ENCODE results near the gene UST. TPM values are rescaled to one million over a fixed set of nuclear protein-coding genes. Genes with fewer than 3 reads are reported as not detected.

UST gene
- total RNA-seq, 1 donor from 2014 or later: 33.3 TPM

DNA sequence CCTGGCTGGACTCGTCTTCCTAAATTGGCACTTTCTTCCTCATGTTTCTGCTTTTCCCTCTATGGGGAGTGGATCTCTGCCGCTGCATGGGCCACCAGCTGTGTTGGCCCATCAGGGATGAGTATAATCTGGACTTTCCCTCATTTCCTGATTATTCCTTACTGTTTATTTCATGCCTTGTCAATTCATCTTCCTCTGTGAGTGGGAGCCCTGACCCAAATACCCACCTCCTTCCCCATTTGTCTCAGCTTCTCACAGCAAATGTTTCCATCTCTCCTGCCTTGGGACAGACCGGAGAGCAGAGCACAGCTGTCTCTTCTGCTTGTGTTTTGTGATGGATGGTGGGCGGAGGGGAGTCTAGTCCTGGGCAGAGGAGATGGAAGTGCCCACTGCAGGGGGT is 212.7 kb downstream of the UST start:
- peaks cover 9% of the 10 kb centered on the region for H3K9me3 Mint-ChIP-seq
- Histone ChIP-seq H3F3A (ENCODE audit: low read depth) (no peaks in the 10 kb centered on the region), H3K9me3 (ENCODE audit: low read depth) (no peaks in the 10 kb centered on the region), H3K4me3 (no peak overlapping the region), H3K27ac (no peak overlapping the region), H3K4me2 (no peak overlapping the region), H4K20me1 (ENCODE audit: low read depth) (no peaks in the 10 kb centered on the region), H3K4me1 (peaks cover 11% of the 10 kb centered on the region), H3K36me3 (no peaks in the 10 kb centered on the region), H3K9ac (no peak overlapping the region), H3K27me3 (no peaks in the 10 kb centered on the region), H3K79me2 (ENCODE audit: low read depth) (no peaks in the 10 kb centered on the region), H2AFZ (replicated peaks) (no peak overlapping the region)
- no peaks in the 10 kb centered on the region for H3K27me3 Mint-ChIP-seq (ENCODE audit: insufficient read depth, low read depth)
- peaks cover 42% of the 10 kb centered on the region for H3K36me3 Mint-ChIP-seq
- H3K4me3 Mint-ChIP-seq: no peak overlapping the region
- no peak for TF ChIP-seq EZH2phosphoT487 (IDR thresholded peaks at IDR 0.05)
- TF ChIP-seq, protein P1, sequence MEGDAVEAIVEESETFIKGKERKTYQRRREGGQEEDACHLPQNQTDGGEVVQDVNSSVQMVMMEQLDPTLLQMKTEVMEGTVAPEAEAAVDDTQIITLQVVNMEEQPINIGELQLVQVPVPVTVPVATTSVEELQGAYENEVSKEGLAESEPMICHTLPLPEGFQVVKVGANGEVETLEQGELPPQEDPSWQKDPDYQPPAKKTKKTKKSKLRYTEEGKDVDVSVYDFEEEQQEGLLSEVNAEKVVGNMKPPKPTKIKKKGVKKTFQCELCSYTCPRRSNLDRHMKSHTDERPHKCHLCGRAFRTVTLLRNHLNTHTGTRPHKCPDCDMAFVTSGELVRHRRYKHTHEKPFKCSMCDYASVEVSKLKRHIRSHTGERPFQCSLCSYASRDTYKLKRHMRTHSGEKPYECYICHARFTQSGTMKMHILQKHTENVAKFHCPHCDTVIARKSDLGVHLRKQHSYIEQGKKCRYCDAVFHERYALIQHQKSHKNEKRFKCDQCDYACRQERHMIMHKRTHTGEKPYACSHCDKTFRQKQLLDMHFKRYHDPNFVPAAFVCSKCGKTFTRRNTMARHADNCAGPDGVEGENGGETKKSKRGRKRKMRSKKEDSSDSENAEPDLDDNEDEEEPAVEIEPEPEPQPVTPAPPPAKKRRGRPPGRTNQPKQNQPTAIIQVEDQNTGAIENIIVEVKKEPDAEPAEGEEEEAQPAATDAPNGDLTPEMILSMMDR (IDR thresholded peaks at IDR 0.05): no peak
- no peak for TF ChIP-seq EZH2 (IDR thresholded peaks at IDR 0.05)
- DNase-seq (ENCODE audit: low spot score): no peak
- H3K4me1 Mint-ChIP-seq: peaks cover 36% of the 10 kb centered on the region
- peak overlapping the region; percentile 80 for H3K27ac Mint-ChIP-seq

GRCh38 chr6:148962854-148963515 is 216.2 kb downstream of the UST start:
- Mint-ChIP-seq H3K27ac (peak overlapping the region; percentile 94), H3K36me3 (peaks cover 32% of the 10 kb centered on the region), H3K4me1 (peaks cover 46% of the 10 kb centered on the region), H3K9me3 (no peaks in the 10 kb centered on the region), H3K27me3 (ENCODE audit: insufficient read depth, low read depth) (no peaks in the 10 kb centered on the region), H3K4me3 (no peak overlapping the region)
- Histone ChIP-seq H3K4me3 (no peak overlapping the region), H3K36me3 (no peaks in the 10 kb centered on the region), H2AFZ (replicated peaks) (no peak overlapping the region), H3K79me2 (ENCODE audit: low read depth) (peaks cover 10% of the 10 kb centered on the region), H3K4me2 (no peak overlapping the region), H3K9me3 (ENCODE audit: low read depth) (no peaks in the 10 kb centered on the region), H3K27me3 (no peaks in the 10 kb centered on the region), H3K4me1 (peaks cover 23% of the 10 kb centered on the region), H4K20me1 (ENCODE audit: low read depth) (no peaks in the 10 kb centered on the region), H3K27ac (no peak overlapping the region), H3K9ac (no peak overlapping the region), H3F3A (ENCODE audit: low read depth) (peaks cover 15% of the 10 kb centered on the region)
- DNase-seq (ENCODE audit: low spot score): peak; percentile 28
- no peak for TF ChIP-seq EZH2 (IDR thresholded peaks at IDR 0.05)
- TF ChIP-seq, protein P1 (IDR thresholded peaks at IDR 0.05): no peak
- TF ChIP-seq EZH2phosphoT487 (IDR thresholded peaks at IDR 0.05): no peak

- no peak for DNase-seq (ENCODE audit: low spot score)
- Mint-ChIP-seq H3K36me3 (peaks cover 29% of the 10 kb centered on the region), H3K4me3 (no peak overlapping the region), H3K9me3 (no peaks in the 10 kb centered on the region), H3K27me3 (ENCODE audit: insufficient read depth, low read depth) (peaks cover 2% of the 10 kb centered on the region), H3K27ac (no peak overlapping the region), H3K4me1 (peaks cover 50% of the 10 kb centered on the region)
- no peak overlapping the region for H2AFZ ChIP-seq (replicated peaks)
- no peaks in the 10 kb centered on the region for H3K36me3 ChIP-seq
- H3K27ac ChIP-seq: no peak overlapping the region
- H3K4me1 ChIP-seq: peaks cover 28% of the 10 kb centered on the region
- H3K9me3 ChIP-seq (ENCODE audit: low read depth): no peaks in the 10 kb centered on the region
- no peak overlapping the region for H3K4me2 ChIP-seq
- peaks cover 21% of the 10 kb centered on the region for H3F3A ChIP-seq (ENCODE audit: low read depth)
- no peaks in the 10 kb centered on the region for H4K20me1 ChIP-seq (ENCODE audit: low read depth)
- no peak overlapping the region for H3K4me3 ChIP-seq
- H3K79me2 ChIP-seq (ENCODE audit: low read depth): peaks cover 14% of the 10 kb centered on the region
- no peak overlapping the region for H3K9ac ChIP-seq
- H3K27me3 ChIP-seq: no peaks in the 10 kb centered on the region
- TF ChIP-seq EZH2 (IDR thresholded peaks at IDR 0.05) (no peak), EZH2phosphoT487 (IDR thresholded peaks at IDR 0.05) (no peak)
- TF ChIP-seq, protein P1 (IDR thresholded peaks at IDR 0.05): no peak
Observed at GRCh38 chr6:148963738-148964137, 216.9 kb downstream of the UST start.
